Endodermal cell (in vitro differentiated cells): ENCODE measurements around the gene TMEM59L. TPM values are rescaled to one million over a fixed set of nuclear protein-coding genes. Genes with fewer than 3 reads are reported as not detected.

Source experiments
- DNase-seq: peaks from one replicate; pipeline ENCODE4 v3.0.0-alpha.2; 2017
- H3K27ac ChIP-seq: 2 replicates; pipeline ENCODE4 v1.5.1; 2013; ENCODE audit warnings: mild to moderate bottlenecking, low read depth, low read length, moderate library complexity
- H3K27me3 ChIP-seq: 2 replicates; pipeline ENCODE4 v1.6.1; 2013; ENCODE audit warnings: mild to moderate bottlenecking, low read length, moderate library complexity; ENCODE audit not compliant: insufficient read depth, control insufficient read depth, poor library complexity, severe bottlenecking
- H3K36me3 ChIP-seq: 2 replicates; pipeline ENCODE4 v1.7.0; 2013; ENCODE audit warnings: mild to moderate bottlenecking, low read length, moderate library complexity; ENCODE audit not compliant: control insufficient read depth, insufficient read depth
- H3K4me1 ChIP-seq: one replicate; pipeline ENCODE4 v1.7.0; 2013; ENCODE audit warnings: low read length; ENCODE audit not compliant: control insufficient read depth, insufficient read depth
- H3K4me3 ChIP-seq: 2 replicates; pipeline ENCODE4 v1.5.1; 2013; ENCODE audit warnings: mild to moderate bottlenecking, low read length, moderate library complexity
- H3K9ac ChIP-seq: 2 replicates; pipeline ENCODE4 v1.6.1; 2013; ENCODE audit warnings: mild to moderate bottlenecking, low read length, moderate library complexity; ENCODE audit not compliant: poor library complexity, severe bottlenecking; ENCODE audit errors: extremely low read depth
- H3K9me3 ChIP-seq: 2 replicates; pipeline ENCODE4 v1.6.1; 2013; ENCODE audit warnings: mild to moderate bottlenecking, low read length, moderate library complexity; ENCODE audit not compliant: control insufficient read depth
- H3K27ac Mint-ChIP-seq: 2 replicates; pipeline ENCODE4 v1.8.0; 2020; ENCODE audit warnings: mixed read lengths
- H3K27me3 Mint-ChIP-seq: 2 replicates; pipeline ENCODE4 v1.8.0; 2021; ENCODE audit warnings: mild to moderate bottlenecking, mixed read lengths; ENCODE audit not compliant: insufficient read depth
- H3K36me3 Mint-ChIP-seq: 2 replicates; pipeline ENCODE4 v1.8.0; 2020; ENCODE audit warnings: low read depth, mixed read lengths
- H3K4me1 Mint-ChIP-seq: 2 replicates; pipeline ENCODE4 v1.8.0; 2020; ENCODE audit warnings: mixed read lengths
- H3K4me3 Mint-ChIP-seq: 2 replicates; pipeline ENCODE4 v1.8.0; 2020; ENCODE audit warnings: mild to moderate bottlenecking, moderate library complexity, mixed read lengths
- H3K9me3 Mint-ChIP-seq: 2 replicates; pipeline ENCODE4 v1.8.0; 2020; ENCODE audit warnings: mild to moderate bottlenecking, mixed read lengths
- WGBS, 2 experiments: methylation state at CpG; one replicate each; pipeline versions ENCODE4 v1.1.5 to v1.1.7; 2013; ENCODE audit warnings: missing lambda C conversion rate in 2 of 2, mixed read lengths in 1 of 2; ENCODE audit not compliant: insufficient coverage in 1 of 2, insufficient read length in 1 of 2; 5-methylcytosine and 5-hydroxymethylcytosine counted together
- total RNA-seq, 2 donors: library from RNA; stranded (reverse); fragmentation: NEBNext Ultra II Directional in 1 of 2; extraction: Animal tissue kit (Norgen Biotek cat#: 25700) in 1 of 2; gene quantifications; 2 replicates in 1 of 2; 3 replicates in 1 of 2; pipeline ENCODE4 v1.2.1, GENCODE V29; 2021
- TF ChIP-seq, protein P1 (sequence below): fragments of 200-600 bp; sonication (generic); conservative IDR thresholded peaks from 2 replicates; pipeline ENCODE4 v1.5.0; 2021; ENCODE audit warnings: antibody characterized with exemption, mild to moderate bottlenecking

The TMEM59L gene
- total RNA-seq, 2 donors from 2014 or later = 5.0 to 7.2 TPM

- Mint-ChIP-seq H3K4me1 (peaks cover 15% of the 10 kb centered on the region), H3K36me3 (peaks cover 1% of the 10 kb centered on the region), H3K4me3 (no peak overlapping the region), H3K27me3 (no peaks in the 10 kb centered on the region), H3K9me3 (no peaks in the 10 kb centered on the region), H3K27ac (no peak overlapping the region)
- H3K4me1 ChIP-seq = peaks cover 11% of the 10 kb centered on the region
- no peaks in the 10 kb centered on the region for H3K27me3 ChIP-seq
- H3K27ac ChIP-seq = no peak overlapping the region
- DNase-seq = peak; percentile 34
- H3K9me3 ChIP-seq = no peaks in the 10 kb centered on the region
- no peaks in the 10 kb centered on the region for H3K36me3 ChIP-seq
- no peak overlapping the region for H3K9ac ChIP-seq
- WGBS, 2 experiments = 94 to 95% methylated on average over 12 to 13 of the region's 13 CpGs
- TF ChIP-seq, protein P1, sequence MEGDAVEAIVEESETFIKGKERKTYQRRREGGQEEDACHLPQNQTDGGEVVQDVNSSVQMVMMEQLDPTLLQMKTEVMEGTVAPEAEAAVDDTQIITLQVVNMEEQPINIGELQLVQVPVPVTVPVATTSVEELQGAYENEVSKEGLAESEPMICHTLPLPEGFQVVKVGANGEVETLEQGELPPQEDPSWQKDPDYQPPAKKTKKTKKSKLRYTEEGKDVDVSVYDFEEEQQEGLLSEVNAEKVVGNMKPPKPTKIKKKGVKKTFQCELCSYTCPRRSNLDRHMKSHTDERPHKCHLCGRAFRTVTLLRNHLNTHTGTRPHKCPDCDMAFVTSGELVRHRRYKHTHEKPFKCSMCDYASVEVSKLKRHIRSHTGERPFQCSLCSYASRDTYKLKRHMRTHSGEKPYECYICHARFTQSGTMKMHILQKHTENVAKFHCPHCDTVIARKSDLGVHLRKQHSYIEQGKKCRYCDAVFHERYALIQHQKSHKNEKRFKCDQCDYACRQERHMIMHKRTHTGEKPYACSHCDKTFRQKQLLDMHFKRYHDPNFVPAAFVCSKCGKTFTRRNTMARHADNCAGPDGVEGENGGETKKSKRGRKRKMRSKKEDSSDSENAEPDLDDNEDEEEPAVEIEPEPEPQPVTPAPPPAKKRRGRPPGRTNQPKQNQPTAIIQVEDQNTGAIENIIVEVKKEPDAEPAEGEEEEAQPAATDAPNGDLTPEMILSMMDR = no peak
- no peak overlapping the region for H3K4me3 ChIP-seq
Observed at GRCh38 chr19:18655173-18655844, 42.6 kb downstream of the TMEM59L start.

GRCh38 chr19:18656337-18657086, 43.8 kb downstream of the TMEM59L start:
- H3K4me1 ChIP-seq = peaks cover 3% of the 10 kb centered on the region
- DNase-seq = peak; percentile 42
- no peaks in the 10 kb centered on the region for H3K9me3 Mint-ChIP-seq
- no peak overlapping the region for H3K9ac ChIP-seq
- no peak overlapping the region for H3K4me3 Mint-ChIP-seq
- H3K4me1 Mint-ChIP-seq = peaks cover 6% of the 10 kb centered on the region
- TF ChIP-seq, protein P1 = no peak
- H3K27me3 Mint-ChIP-seq = no peaks in the 10 kb centered on the region
- no peaks in the 10 kb centered on the region for H3K9me3 ChIP-seq
- 81 to 89% methylated on average over 9 to 17 of the region's 19 CpGs for WGBS, 2 experiments
- H3K27me3 ChIP-seq = no peaks in the 10 kb centered on the region
- H3K4me3 ChIP-seq = no peak overlapping the region
- no peaks in the 10 kb centered on the region for H3K36me3 ChIP-seq
- no peak overlapping the region for H3K27ac Mint-ChIP-seq
- no peaks in the 10 kb centered on the region for H3K36me3 Mint-ChIP-seq
- no peak overlapping the region for H3K27ac ChIP-seq

- Histone ChIP-seq H3K4me3 (no peak overlapping the region), H3K9me3 (no peaks in the 10 kb centered on the region), H3K27me3 (no peaks in the 10 kb centered on the region), H3K36me3 (no peaks in the 10 kb centered on the region), H3K27ac (peak overlapping the region; percentile 75), H3K4me1 (no peaks in the 10 kb centered on the region), H3K9ac (no peak overlapping the region)
- TF ChIP-seq, protein P1 = no peak
- no peak overlapping the region for H3K4me3 Mint-ChIP-seq
- peak overlapping the region; percentile 26 for H3K27ac Mint-ChIP-seq
- H3K4me1 Mint-ChIP-seq = no peaks in the 10 kb centered on the region
- WGBS, 2 experiments = 27 to 74% methylated on average over 2 to 20 of the region's 20 CpGs
- no peaks in the 10 kb centered on the region for H3K27me3 Mint-ChIP-seq
- peak; percentile 74 for DNase-seq
- H3K36me3 Mint-ChIP-seq = no peaks in the 10 kb centered on the region
- H3K9me3 Mint-ChIP-seq = no peaks in the 10 kb centered on the region
Observed at GRCh38 chr19:18657590-18658365, 45.1 kb downstream of the TMEM59L start.
